NT2/D1 (cell line): ENCODE measurements around the gene COL8A1.

Source experiments
- YY1 ChIP-seq: IDR thresholded peaks from 2 replicates; pipeline ENCODE4 v1.6.1; 2011; ENCODE audit not compliant: insufficient read length, insufficient read depth
- ZNF274 ChIP-seq: IDR thresholded peaks from 2 replicates; pipeline ENCODE4 v1.6.1; 2011; ENCODE audit warnings: mild to moderate bottlenecking, low read depth, low read length

- no peak for TF ChIP-seq ZNF274
- TF ChIP-seq YY1, result no peak
Measured at GRCh38 chr3:99624496-99625236, 13.7 kb upstream of the COL8A1 start.
